GM12878 (cell line): Measurements from ENCODE around the gene ZDHHC14. TPM values are rescaled to one million over a fixed set of nuclear protein-coding genes. Genes with fewer than 3 reads are reported as not detected.

Experiments
- BCL11A ChIP-seq: IDR thresholded peaks from 2 replicates; pipeline ENCODE4 v1.6.1; 2011; ENCODE audit warnings: low read depth, low read length
- CBX5 ChIP-seq: sonication (generic); IDR thresholded peaks from 2 replicates; pipeline ENCODE4 v1.6.1; 2016; ENCODE audit warnings: low read depth, moderate library complexity, mild to moderate bottlenecking, inconsistent platforms
- CHD2 ChIP-seq: IDR thresholded peaks from 2 replicates; pipeline ENCODE4 v1.6.1; 2011; ENCODE audit warnings: low read depth, low read length, improper control_type of control experiment, borderline replicate concordance
- ETV6 ChIP-seq, 2 experiments: fragments of 450-650 bp in 1 of 2; IDR thresholded peaks in 1 of 2; conservative IDR thresholded peaks in 1 of 2; 2 replicates each; pipeline ENCODE4 v1.6.1; 2014; ENCODE audit warnings: antibody characterized with exemption in 1 of 2, borderline replicate concordance in 1 of 2, low read depth in 1 of 2, mild to moderate bottlenecking in 1 of 2, moderate library complexity in 1 of 2
- FOS ChIP-seq: IDR thresholded peaks from 3 replicates; pipeline ENCODE4 v1.6.1; 2011; ENCODE audit warnings: borderline replicate concordance; ENCODE audit not compliant: insufficient read length; ENCODE audit errors: extremely low read depth
- JUND ChIP-seq: IDR thresholded peaks from 2 replicates; pipeline ENCODE4 v1.6.1; 2012; ENCODE audit warnings: low read depth, mild to moderate bottlenecking, low read length, improper control_type of control experiment, moderate library complexity
- KAT2A ChIP-seq: conservative IDR thresholded peaks from 2 replicates; pipeline ENCODE4 v1.6.1; 2011; ENCODE audit warnings: low read depth, low read length; ENCODE audit not compliant: control insufficient read depth
- MYB ChIP-seq: fragments of 150-350 bp; IDR thresholded peaks from 2 replicates; pipeline ENCODE4 v1.6.1; 2014; ENCODE audit warnings: mild to moderate bottlenecking, low read depth, low read length, borderline replicate concordance
- NFIC ChIP-seq: IDR thresholded peaks from 2 replicates; pipeline ENCODE4 v1.6.1; 2012; ENCODE audit warnings: low read depth, mild to moderate bottlenecking, inconsistent platforms, low read length, moderate library complexity
- NR2C1 ChIP-seq: fragments of 450-650 bp; IDR thresholded peaks from 2 replicates; pipeline ENCODE4 v1.6.1; 2017; ENCODE audit warnings: antibody characterized with exemption, mild to moderate bottlenecking, moderate library complexity
- PAX5 ChIP-seq: IDR thresholded peaks from 2 replicates; pipeline ENCODE4 v1.6.1; 2011; ENCODE audit warnings: low read depth, low read length, borderline replicate concordance
- SIX5 ChIP-seq: IDR thresholded peaks from 2 replicates; pipeline ENCODE4 v1.6.1; 2011; ENCODE audit warnings: mild to moderate bottlenecking, low read depth, low read length, moderate library complexity; ENCODE audit not compliant: severe bottlenecking
- SMAD1 ChIP-seq: fragments of 450-650 bp; IDR thresholded peaks from 2 replicates; pipeline ENCODE4 v1.6.1; 2018; ENCODE audit warnings: mild to moderate bottlenecking, low read depth; ENCODE audit not compliant: partially characterized antibody
- SMC3 ChIP-seq: IDR thresholded peaks from 2 replicates; pipeline ENCODE4 v1.6.1; 2011; ENCODE audit warnings: low read length, improper control_type of control experiment, borderline replicate concordance
- ZNF622 ChIP-seq: fragments of 450-650 bp; IDR thresholded peaks from 2 replicates; pipeline ENCODE4 v1.6.1; 2017; ENCODE audit warnings: mild to moderate bottlenecking, inconsistent platforms
- ZNF687 ChIP-seq: fragments of 450-650 bp; IDR thresholded peaks from 2 replicates; pipeline ENCODE4 v1.6.1; 2017; ENCODE audit warnings: mild to moderate bottlenecking, moderate library complexity
- ZZZ3 ChIP-seq: IDR thresholded peaks from 2 replicates; pipeline ENCODE4 v1.6.1; 2011; ENCODE audit warnings: low read depth; ENCODE audit not compliant: control insufficient read depth, insufficient read length
- polyA plus RNA-seq, 11 experiments: library from polyadenylated mRNA; depleted of rRNA in 4 of 11; unstranded in 6 of 11; stranded (reverse) in 5 of 11; fragments of >200 nt; fragmentation: Nextera tagmentation in 4 of 11; fragmentation: Illumina TruSeq in 1 of 11; extraction: Ambion mirVana in 4 of 11; extraction: Trizol in 1 of 11; gene quantifications; 1 replicate in 1 of 11; 2 replicates in 10 of 11; pipeline versions ENCODE4 v1.2.1 to v1.2.3, GENCODE V29; 2011 to 2016; ENCODE audit warnings: inconsistent platforms in 2 of 11, missing spikeins in 2 of 11, low read depth in 1 of 11
- total RNA-seq, 4 experiments: library from RNA; depleted of rRNA in 3 of 4; stranded (reverse); fragments of >200 nt in 3 of 4; fragmentation: Illumina TruSeq in 1 of 4; extraction: Trizol in 1 of 4; gene quantifications; 2 replicates each; pipeline versions ENCODE4 v1.2.1 to v1.2.3, GENCODE V29; 2013 to 2021
- TF ChIP-seq, protein P1 (sequence below): fragments of 450-650 bp; formaldehyde crosslinking; IDR thresholded peaks from 2 replicates; pipeline ENCODE4 v1.5.0; 2022; ENCODE audit warnings: mild to moderate bottlenecking, missing genetic modification characterization
- TF ChIP-seq, protein P2 (sequence below): IDR thresholded peaks from 2 replicates; pipeline ENCODE4 v1.6.1; 2012; ENCODE audit warnings: low read length, inconsistent platforms
- TF ChIP-seq, protein P3 (sequence below): fragments of 450-650 bp; IDR thresholded peaks from 2 replicates; pipeline ENCODE4 v1.6.1; 2017; ENCODE audit warnings: mild to moderate bottlenecking

The ZDHHC14 gene
- total and polyA plus RNA-seq, 10 of the 15 experiments (the other 5 are each of a cell fraction or from before 2014, with no cell fraction given): 0.15 to 16.0 (median 0.76) TPM; not detected in 1

GRCh38 chr6:157456524-157456829, 75.5 kb downstream of the ZDHHC14 start (continued):
- TF ChIP-seq, protein P1, sequence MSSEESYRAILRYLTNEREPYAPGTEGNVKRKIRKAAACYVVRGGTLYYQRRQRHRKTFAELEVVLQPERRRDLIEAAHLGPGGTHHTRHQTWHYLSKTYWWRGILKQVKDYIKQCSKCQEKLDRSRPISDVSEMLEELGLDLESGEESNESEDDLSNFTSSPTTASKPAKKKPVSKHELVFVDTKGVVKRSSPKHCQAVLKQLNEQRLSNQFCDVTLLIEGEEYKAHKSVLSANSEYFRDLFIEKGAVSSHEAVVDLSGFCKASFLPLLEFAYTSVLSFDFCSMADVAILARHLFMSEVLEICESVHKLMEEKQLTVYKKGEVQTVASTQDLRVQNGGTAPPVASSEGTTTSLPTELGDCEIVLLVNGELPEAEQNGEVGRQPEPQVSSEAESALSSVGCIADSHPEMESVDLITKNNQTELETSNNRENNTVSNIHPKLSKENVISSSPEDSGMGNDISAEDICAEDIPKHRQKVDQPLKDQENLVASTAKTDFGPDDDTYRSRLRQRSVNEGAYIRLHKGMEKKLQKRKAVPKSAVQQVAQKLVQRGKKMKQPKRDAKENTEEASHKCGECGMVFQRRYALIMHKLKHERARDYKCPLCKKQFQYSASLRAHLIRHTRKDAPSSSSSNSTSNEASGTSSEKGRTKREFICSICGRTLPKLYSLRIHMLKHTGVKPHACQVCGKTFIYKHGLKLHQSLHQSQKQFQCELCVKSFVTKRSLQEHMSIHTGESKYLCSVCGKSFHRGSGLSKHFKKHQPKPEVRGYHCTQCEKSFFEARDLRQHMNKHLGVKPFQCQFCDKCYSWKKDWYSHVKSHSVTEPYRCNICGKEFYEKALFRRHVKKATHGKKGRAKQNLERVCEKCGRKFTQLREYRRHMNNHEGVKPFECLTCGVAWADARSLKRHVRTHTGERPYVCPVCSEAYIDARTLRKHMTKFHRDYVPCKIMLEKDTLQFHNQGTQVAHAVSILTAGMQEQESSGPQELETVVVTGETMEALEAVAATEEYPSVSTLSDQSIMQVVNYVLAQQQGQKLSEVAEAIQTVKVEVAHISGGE: no peak
- TF ChIP-seq SMC3: no peak
- TF ChIP-seq MYB: no peak
- TF ChIP-seq KAT2A: no peak
- no peak for TF ChIP-seq SIX5
- TF ChIP-seq NR2C1: no peak
- no peak; a peak in 1 of 4 replicates for TF ChIP-seq ETV6 (conservative IDR thresholded peaks at IDR 0.05 in 1 of 2, IDR thresholded peaks at IDR 0.05 in 1 of 2; ENCODE audit: borderline replicate concordance in 1 of 2, low read depth in 1 of 2)
- TF ChIP-seq FOS: no peak
- TF ChIP-seq ZNF687: peak; percentile 78
- TF ChIP-seq ZNF622: no peak
- no peak for TF ChIP-seq CHD2
- TF ChIP-seq CBX5: no peak
- TF ChIP-seq SMAD1: no peak
- TF ChIP-seq PAX5: peak; percentile 38; the same call in 1 of the 2 replicates
- TF ChIP-seq JUND: peak; percentile 48; the same call in 1 of the 2 replicates
- TF ChIP-seq BCL11A: peak; percentile 58; the same call in 1 of the 2 replicates
- 0 out of 2 replicates have a peak, but pooled peaks have one; percentile 26 for TF ChIP-seq NFIC
- TF ChIP-seq ZZZ3: no peak
- TF ChIP-seq, protein P2, sequence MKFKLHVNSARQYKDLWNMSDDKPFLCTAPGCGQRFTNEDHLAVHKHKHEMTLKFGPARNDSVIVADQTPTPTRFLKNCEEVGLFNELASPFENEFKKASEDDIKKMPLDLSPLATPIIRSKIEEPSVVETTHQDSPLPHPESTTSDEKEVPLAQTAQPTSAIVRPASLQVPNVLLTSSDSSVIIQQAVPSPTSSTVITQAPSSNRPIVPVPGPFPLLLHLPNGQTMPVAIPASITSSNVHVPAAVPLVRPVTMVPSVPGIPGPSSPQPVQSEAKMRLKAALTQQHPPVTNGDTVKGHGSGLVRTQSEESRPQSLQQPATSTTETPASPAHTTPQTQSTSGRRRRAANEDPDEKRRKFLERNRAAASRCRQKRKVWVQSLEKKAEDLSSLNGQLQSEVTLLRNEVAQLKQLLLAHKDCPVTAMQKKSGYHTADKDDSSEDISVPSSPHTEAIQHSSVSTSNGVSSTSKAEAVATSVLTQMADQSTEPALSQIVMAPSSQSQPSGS: peak; percentile 26; the same call in 1 of the 2 replicates
- TF ChIP-seq, protein P3, sequence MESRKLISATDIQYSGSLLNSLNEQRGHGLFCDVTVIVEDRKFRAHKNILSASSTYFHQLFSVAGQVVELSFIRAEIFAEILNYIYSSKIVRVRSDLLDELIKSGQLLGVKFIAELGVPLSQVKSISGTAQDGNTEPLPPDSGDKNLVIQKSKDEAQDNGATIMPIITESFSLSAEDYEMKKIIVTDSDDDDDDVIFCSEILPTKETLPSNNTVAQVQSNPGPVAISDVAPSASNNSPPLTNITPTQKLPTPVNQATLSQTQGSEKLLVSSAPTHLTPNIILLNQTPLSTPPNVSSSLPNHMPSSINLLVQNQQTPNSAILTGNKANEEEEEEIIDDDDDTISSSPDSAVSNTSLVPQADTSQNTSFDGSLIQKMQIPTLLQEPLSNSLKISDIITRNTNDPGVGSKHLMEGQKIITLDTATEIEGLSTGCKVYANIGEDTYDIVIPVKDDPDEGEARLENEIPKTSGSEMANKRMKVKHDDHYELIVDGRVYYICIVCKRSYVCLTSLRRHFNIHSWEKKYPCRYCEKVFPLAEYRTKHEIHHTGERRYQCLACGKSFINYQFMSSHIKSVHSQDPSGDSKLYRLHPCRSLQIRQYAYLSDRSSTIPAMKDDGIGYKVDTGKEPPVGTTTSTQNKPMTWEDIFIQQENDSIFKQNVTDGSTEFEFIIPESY: no peak
